ENCODE data around the gene SLC10A3.
"Not testable (repeated sequence)": the region's sequence is repeated elsewhere in the genome, so short reads cannot be mapped to it uniquely, and the experiment has no call there.

SLC10A3 gene

DNA sequence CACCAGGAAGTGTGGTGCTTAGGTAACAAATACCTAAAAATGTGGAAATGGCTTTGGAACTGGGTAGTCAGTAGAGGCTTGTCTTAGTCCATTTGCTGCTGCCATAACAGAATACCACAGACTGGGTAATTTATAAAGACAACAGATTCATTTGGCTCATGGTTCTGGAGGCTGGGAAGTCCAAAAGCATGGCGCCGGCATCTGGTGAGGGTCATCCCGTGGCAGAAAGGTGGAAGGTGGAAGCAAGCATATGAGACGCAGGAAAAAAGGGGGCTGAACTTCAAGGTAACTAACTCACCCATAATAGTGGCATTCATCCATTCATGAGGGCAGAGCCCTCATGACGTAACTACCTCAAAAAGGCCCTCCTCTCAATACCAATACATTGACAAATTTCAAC lies 19.0 kb upstream of the SLC10A3 start:
- DNase-seq (ENCODE audit: low read depth), result no peak

DNA sequence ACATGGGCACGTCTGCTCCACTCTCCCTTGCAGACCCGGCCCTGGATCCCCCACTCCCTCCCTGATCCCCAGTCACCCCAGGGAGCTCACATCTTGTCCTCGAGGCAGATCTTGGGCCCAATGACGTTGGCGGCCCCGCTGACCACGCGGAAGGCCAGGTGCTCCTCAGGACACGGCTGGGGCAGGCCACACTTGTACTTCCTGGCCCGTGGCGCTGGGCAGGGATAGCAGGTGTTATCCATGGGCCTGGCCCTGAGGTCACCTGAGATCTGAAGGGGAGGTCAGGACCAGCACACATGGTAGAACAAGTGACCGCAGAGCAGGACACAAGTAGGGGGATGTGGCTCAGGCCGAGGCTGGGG lies 17.9 kb upstream of the SLC10A3 start:
- DNase-seq (ENCODE audit: low read depth), result no peak

DNA sequence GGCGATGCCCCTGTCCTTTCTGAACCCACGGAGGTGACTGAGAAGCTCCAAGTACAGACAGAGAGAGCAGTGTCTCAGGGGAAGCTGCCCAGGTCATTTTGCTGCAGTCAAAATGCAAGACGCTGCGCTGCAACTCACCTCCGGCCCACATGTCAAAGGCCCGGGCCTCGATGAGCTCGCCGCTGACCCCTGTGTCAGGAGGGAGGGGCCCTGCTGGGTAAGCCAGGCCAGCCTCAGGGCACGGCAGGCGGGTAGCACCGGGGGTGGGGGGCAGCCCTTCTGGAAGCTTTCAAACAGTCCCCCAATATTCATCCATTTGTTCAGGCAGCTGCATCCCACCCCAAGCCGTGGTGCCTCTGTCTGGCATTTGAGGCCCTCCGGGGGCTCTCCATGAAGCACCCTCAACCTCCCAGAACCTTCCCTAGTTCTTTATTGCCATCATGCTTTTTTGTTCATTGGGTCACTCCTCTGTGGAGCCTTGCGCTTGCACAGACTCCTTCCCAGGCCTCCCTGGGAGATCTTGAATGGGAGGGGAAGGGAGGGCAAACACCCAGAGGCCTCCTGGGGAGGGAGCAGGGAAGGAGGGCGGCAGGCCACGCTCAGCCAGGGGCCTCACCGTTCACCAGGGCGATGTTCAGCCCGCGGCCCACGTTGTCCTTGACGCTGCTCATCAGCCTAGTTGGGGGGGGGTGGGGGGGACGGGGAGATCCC lies 17.4 kb upstream of the SLC10A3 start:
- no peak for DNase-seq (ENCODE audit: low read depth)

DNA sequence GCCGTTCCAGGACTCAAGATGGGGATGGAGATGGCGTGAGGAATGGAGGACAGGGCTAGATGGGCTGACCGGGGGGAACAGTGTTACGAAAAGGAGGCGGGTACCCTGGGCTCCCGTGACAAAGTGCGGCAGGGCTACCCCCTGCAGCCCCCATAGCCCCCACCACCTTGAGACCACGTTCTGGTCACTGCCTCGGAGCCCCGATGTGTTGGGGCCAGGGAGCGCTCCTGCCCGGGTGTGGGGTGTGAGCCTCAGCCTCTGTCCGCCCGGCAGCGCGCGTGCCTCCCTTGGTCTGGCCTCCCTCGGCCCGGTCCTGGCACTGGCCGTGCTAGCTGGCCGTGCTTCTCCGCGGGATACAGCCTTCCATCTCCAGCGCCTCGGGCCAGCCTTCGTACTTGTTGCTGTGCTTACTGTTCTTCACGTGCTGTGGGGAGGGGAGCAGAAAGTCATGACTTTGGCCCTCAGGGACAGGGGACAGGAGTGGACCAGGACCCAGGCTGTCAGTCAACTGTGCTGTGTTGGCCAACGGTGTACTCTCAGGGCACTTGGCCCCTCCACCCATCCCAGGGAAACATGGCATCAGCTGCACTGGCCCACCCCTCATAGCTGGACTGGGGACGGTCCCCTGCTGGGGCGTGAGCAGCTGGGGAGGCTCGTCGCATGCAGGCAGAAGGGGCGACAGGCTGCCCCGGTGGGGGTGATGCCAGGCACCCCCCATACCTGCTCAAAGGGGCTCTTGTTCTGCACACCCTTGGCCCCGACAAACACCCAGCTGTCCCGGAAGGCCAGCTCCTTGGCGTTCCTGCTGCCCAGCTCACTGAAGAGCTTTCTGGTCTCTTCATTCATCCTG lies 16.3 kb upstream of the SLC10A3 start:
- DNase-seq (ENCODE audit: low read depth), result no peak

DNA sequence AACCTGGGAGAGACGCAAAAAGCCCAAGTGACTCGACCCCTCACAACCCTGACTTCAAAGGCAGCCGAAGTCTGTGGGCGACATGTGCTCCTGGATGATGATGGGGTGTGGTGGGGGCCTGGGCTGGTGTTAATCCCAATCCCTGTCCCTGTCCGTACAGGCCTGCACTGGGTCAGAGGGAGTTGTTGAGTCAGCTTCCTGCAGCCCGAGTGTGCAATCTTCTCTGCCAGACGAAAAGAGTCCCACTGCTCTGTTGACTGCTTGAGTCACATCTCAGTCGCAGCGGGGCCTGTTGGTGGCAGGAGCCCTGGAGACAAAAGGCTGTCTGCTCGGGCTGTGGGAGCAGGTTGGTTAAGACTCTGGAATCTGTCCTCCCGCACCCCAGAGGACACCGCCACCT lies 15.3 kb upstream of the SLC10A3 start:
- DNase-seq (ENCODE audit: low read depth), result no peak

DNA sequence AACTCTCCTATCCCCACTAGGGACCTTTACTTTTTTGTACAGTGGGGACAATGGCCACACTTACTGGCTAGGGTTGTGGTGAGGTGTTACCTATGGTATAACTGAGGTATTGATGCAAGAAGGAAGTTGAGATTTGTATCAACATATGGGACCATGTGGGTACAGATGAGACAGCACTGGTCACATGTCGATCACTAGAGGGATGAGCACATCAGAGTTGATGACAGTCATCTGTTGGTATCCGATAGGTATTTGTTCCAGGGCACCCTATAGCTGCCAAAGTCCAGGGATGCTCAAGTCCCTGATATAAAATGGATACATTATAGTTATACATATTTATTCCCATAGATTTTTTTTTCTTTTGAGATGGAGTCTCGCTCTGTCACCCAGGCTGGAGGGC lies 12.6 kb upstream of the SLC10A3 start:
- DNase-seq (ENCODE audit: low read depth), result no peak

DNA sequence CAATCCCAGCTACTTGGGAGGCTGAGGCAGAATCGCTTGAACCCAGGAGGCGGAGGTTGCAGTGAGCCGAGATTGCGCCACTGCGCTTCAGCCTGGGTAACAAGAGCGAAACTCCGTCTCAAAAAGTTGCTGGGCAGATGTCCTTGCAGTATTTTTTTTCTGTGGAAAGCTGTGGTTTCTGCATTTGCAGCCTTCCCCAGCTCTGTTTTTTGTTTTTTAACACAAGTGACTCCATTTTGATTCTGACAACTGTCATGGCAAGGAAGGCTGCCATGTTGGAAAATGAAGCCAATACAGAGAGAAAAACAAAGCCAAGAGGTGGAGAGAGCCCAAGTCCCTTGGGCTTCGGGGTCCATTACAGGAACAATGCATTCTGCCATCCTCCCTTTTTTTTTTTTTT lies 11.7 kb upstream of the SLC10A3 start:
- no peak for DNase-seq (ENCODE audit: low read depth)

DNA sequence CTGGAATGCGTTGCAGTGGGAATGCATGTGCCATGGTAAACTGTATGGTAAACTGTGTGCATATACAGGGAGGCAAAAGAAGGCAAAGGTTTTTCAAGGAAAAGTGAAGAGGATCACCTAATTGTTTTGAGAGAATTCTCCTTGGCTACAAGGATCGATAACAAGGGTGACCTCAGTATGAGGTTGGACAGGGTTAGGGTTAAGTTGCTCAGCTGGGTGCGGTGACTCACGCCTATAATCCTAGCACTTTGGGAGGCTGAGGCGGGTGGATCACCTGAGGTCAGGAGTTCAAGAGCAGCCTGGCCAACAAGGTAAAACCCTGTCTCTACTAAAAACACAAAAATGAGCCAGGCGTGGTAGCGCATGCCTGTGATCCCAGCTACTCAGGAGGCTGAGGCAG lies 11.0 kb upstream of the SLC10A3 start:
- DNase-seq (ENCODE audit: low read depth), result not testable (repeated sequence)

DNA sequence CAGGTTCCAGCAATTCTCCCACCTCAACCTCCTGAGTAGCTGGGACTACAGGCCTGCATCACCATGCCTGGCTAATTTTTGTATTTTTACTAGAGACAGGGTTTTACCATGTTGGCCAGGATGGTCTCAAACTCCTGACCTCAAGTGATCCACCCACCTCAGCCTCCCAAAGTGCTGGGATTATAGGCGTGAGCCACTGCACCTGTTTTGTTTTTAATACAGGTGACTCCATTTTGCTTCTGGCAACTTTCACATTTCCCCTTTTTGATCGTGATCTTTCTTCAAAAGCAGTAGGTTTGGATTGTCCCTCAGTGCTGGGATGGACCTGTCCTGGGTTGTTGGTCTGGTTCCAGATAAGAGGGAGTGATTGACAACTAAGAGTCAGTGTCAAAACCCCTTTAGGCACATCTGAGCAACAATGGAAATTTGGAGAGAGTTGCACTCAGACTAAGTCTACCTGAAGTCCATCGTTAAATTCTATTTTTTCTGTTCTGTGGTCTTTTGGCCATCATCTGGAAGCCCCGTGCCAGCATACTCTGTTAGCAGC lies 6.2 kb upstream of the SLC10A3 start:
- not testable (repeated sequence) for DNase-seq (ENCODE audit: low read depth)

DNA sequence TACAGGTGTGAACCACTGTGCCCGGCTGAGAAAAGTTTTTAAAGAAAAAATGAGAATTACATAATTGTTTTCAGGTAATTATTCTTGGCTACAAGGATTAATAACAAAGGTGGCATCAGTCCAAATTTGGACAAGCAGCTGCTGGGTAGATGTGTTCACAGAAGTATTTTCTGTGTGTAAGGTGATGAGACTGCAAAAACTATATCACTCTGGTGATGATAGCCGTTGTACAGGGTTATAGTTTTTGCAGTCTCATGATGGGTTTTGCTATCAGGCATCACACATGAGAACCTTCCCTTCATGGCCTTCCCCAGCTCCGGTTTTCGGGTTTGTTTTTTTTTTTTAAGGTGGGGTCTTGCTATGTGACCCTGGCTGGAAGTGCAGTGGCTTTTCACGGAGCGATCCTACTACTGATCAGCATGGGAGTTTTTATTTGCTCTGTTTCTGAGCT lies 5.1 kb upstream of the SLC10A3 start:
- DNase-seq (ENCODE audit: low read depth), result no peak

DNA sequence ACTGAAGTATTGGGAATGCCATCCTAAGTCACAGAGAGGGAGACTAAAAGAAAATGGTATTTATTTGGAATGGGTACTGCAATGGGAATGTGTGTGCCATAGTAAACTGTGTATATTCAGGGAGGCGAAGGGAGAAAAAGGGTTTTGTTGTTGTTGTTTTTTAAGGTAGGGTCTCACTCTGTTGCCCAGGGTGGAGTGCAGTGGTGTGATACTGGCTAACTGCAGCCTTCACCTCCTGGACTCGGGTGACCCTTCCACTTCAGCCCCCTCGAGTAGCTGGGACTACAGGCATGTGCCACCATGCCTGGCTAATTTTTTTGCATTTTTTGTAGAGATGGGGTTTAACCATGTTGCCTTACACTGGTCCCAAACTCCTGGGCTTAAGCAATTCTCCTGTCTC lies 4.3 kb upstream of the SLC10A3 start:
- DNase-seq (ENCODE audit: low read depth), result no peak

DNA sequence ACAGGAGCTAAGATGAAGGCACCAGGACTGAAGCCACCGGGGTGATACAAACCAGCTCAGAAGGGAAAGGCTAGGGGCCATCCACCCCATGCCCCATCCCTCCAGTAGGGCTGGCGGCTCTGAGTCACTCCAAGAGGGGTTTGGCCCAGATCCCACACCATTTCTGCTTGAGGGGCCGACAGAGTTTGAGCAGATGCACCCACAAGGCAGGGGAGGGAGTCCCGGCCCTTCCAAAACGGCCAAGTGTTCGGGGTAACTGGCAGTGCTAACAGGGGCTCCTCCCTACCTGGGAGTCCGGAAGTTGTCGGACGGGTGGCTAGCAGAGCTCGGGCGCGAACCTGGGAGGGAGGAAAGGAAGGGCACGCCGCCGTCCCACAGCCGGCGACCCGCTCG lies 412 bp downstream of the SLC10A3 start:
- no peak for DNase-seq (ENCODE audit: low read depth)

DNA sequence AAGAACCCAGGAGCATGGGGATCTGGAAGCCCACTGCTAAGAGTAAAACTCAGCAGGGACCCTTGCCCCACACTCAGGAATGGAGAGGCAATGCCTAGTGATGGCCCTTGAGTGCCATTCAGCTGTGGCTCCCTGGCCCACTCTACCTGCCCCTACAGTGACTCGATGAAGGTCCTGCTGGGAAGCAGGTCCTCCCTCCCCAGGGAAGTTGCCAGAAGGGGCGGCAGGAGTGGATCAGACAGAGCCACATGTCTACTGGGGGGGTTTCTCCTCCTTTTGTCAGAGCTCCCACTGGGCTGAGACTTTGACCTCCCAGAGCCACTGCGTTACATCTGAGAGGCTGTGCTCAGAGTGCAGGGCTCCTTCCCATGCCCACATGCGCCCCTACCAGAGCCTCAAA lies 1.2 kb downstream of the SLC10A3 start:
- DNase-seq (ENCODE audit: low read depth), result no peak

DNA sequence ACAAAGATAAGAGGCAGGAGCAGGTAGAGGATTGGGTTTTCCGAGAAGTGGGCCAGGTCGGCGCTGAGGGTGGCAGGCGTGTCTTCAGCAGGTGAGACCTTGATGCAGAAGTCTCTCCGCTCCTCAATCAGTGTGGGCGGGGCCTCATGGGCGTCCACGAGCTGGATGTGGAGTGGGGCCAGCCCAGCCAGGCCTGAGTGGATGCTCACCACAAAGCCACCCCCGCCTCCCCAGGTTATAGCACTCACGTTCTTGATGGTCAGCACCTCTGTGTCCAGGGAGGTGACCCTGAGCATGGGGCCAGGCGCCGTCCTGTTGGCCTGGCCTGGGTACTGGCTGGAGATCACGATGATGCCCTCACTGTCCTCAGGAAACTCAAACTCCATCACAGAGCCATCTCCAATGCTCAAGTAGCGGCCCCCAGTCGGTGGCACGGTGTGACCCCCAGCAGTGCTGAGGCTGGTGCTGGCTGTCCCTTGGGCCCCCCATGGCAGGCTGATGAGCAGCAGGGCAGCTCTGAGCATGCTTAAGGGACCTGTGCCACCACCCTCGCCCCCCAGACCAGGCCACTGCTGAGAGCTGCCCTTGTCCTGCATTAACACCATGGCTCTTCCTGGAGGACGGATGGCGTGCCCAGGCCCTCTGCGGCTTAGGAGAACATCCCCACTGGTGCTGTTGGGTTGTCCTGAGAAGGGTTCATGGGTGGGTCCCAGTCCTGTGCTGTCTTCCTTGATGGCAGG lies 1.9 kb downstream of the SLC10A3 start:
- no peak for DNase-seq (ENCODE audit: low read depth)

DNA sequence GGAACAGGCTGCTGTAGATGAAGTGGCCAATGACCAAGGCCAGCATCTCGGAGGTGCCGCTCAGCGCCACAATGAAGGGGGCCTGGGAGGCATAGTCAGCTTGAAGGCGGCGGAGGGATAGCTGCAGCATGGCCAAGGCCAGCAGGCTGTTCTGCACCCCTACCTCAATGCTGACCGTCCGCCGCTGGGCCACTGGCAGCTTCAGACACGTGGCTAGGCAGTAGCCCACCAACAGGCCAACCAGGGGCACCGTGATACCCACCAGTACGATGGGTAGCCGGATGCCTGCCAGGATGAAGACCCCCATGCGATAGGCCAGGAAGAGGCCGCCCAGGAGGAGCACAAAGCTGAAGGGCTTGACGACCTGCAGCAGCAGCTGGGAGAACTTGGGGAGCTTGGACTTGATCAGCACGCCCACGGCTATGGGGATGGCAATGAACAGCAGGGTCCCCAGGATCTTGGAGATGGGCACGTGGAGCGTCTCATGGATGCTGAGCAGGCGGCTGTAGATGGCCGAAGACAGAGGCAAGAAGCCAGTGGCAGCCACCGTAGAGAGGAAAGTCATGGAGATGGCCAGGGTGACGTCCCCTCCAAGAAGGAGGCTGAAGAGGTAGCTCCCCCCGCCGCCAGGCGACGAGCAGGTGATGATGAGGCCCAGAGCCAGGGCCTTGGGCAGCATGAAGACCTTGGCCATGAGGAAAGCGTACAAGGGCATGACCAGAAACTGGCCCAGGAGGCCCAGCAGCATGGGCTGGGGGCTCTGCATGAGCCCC lies 2.7 kb downstream of the SLC10A3 start:
- no peak for DNase-seq (ENCODE audit: low read depth)

DNA sequence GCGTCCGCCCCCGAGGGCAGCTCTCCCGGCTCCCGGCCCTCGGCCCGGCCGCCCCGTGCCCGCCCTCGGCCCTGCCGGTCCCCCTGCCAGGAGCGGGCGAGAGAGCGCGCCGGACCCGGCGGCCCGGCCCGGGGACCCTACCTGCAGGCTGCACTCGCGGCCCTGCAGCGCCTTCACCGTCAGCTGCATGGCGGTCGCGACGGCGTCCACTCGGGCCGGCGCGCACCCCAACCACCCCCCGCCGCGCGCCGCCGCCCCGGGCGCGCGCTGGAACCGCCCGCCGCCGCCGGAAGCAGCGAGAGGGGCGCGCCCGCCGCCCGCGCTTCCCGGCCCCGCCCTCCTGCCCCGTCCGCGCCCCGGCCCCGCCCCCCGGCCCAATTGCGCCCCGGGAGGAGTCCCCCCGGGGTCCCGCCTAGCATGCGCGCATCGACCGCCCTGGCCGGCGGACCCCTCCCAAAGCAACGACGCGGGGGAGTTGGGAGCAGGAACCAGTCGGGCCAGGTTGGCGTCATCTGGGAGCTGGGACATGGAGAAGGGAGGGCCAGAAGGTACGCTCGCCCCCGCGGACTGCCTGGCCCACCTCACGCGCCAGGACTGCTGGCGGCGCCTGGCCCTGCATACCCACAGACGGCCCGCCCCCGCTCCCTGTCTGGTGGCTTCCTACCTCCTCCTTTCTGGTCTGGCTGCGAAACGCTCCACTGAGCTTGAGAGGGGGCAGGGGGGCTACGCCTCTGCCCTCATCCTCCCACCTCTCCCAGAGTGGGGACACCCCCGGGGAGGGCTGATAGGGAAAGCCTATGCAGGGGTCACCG lies 3.8 kb downstream of the SLC10A3 start, which contains the start of gene UBL4A:
Gene UBL4A (minus strand): TSS at position 220 of the 812 bp plus-strand sequence. CDS start 31 bp downstream, at position 189.
- DNase-seq (ENCODE audit: low read depth), result peak; percentile 37

DNA sequence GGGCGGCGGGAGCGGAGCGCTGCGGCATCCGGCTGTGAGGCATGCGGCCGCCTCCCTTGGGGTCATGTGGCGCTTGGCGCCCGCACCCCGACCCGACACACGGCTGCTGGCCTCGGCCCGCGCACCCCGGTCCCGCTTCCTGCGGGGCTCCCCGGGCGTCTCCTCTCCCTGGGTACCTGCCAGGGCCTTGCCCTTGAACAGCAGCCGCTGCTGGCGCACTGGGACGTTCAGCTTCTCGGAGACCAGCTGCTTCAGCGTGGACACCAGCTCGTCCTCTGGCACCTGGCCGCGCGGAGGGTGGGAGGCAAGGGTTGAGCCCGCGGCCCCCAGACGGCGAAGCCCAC lies 4.4 kb downstream of the SLC10A3 start:
- no peak for DNase-seq (ENCODE audit: low read depth)

DNA sequence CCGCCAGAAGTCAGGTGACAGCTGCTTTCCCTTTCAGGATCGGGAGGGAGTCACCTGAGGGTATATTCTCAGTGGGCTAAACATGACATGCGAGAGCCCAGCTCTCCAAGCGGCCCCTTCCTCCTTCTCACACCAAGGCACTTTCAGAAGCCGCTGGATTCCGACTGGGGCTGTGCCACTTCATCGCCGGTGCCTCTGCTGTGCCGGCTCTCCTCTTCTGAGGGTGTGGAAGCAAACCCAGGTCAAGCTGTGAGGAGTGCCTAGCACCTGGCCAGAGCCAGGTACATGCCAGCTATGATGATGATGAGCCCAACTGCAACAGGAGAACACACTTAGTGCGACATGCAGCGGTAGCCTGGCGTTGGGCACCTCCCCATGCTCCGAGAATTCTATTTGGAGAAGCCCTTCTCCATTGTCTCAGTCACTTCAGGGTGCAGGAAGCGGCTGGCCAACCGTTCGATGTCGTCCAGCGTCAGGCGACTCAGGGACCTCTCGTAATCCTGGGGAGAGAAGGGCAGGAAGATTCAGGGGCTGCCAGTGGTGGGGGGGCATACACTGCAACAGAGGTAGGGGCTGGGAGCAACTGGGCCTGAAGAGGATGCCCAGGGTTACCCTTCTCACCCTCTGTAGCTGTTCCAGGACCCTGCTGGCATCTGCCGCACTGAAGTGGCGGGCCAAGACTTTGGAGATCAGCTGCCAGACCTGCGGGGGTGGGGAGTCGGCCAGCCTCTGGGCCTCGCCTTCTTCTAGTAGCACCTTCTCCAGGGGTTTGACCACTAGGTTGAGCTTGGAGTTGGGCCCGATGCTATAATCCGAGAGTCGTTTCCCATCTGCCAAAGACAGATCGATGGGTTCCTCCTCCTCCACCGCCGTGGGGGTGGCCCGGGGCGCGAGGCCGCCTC lies 5.0 kb downstream of the SLC10A3 start:
- no peak for DNase-seq (ENCODE audit: low read depth)

DNA sequence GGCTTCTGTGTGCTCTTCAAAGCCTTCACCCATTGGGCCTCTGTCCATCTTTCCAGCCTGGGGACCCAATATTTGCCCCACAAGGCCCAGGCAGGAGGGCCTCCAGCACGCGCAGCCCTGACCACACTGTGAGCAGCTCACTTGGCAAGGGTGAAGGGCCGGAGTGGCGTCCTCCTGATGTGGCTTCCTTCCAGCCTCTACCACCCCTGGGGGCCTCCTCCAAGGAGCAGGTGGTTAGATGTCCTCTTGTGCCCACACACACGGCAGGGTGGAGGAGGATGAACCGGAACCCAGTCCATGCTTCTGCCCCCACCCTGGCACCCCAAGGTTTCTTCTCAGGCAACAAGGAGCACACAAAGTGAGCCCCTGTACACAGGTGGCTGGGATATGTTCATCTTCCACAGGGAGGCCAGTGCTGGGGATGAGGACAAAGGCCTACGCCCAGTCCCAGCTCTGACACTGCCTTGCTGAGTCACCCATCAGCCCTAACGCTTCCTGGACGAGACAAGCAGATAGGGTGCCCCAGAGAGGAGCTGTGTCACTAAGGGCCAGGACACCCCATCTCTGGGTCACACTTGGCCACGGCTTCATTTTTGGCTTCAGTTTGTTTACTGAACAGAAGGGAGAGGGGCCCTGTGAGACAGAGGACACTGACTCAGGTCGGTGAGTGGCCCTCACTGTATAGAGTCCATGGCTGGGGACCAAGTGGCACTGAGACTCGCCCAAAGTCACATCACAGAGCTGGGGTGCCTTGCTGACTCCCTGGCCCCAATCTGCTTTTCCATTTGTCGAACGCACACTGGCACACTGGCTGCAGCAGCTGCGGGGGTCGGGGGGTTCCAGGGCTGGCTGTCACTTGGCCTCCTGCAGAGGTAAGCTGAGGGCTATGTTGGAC lies 5.9 kb downstream of the SLC10A3 start:
- no peak for DNase-seq (ENCODE audit: low read depth)

Data from activated T-cell treated with anti-CD3 and anti-CD28 coated beads for 24 hours (primary cell).